MM.1S (cell line): ENCODE measurements around the gene PGM3.

Experiments used
- CTCF ChIP-seq: fragments of 300-600 bp; sonication (generic); IDR thresholded peaks from 2 replicates; pipeline ENCODE4 v1.5.1; 2016; ENCODE audit warnings: antibody characterized with exemption, low read length, mixed read lengths
- EZH2 ChIP-seq: fragments of 300-600 bp; sonication (generic); optimal IDR thresholded peaks from 2 replicates; pipeline ENCODE3; 2017; ENCODE audit warnings: low read depth, mild to moderate bottlenecking, antibody characterized with exemption, low read length, mixed read lengths
- EZH2phosphoT487 ChIP-seq: fragments of 300-600 bp; sonication (generic); IDR thresholded peaks from 2 replicates; pipeline ENCODE4 v1.6.1; 2018; ENCODE audit warnings: antibody characterized with exemption, low read length

GRCh38 chr6:83126807-83127206 lies 66.3 kb downstream of the PGM3 start:
- TF ChIP-seq CTCF: no peak
- TF ChIP-seq EZH2phosphoT487: no peak
- TF ChIP-seq EZH2: no peak
